ENCODE results near the gene PUS1. TPM values are rescaled to one million over a fixed set of nuclear protein-coding genes. Genes with fewer than 3 reads are reported as not detected.
"Not testable (repeated sequence)": the region's sequence is repeated elsewhere in the genome, so short reads cannot be mapped to it uniquely, and the experiment has no call there.

Gene PUS1
- total RNA-seq, 1 donor from 2014 or later: 20.5 TPM

- not testable (repeated sequence) for ATAC-seq
Measured at GRCh38 chr12:131961328-131961727, 32.3 kb downstream of the PUS1 start.

GRCh38 chr12:131962069-131962468, 33.0 kb downstream of the PUS1 start:
- ATAC-seq: no peak

GRCh38 chr12:131963381-131963780, 34.3 kb downstream of the PUS1 start:
- ATAC-seq: no peak

- ATAC-seq: no peak
Measured at GRCh38 chr12:131965073-131965472, 36.0 kb downstream of the PUS1 start.

GRCh38 chr12:131971226-131971625, 42.1 kb downstream of the PUS1 start:
- ATAC-seq: no peak

- no peak for ATAC-seq
Measured at GRCh38 chr12:131975228-131975627, 46.2 kb downstream of the PUS1 start.

- ATAC-seq: no peak
Measured at GRCh38 chr12:131979606-131980005, 50.5 kb downstream of the PUS1 start.

GRCh38 chr12:131980263-131980662, 51.2 kb downstream of the PUS1 start:
- no peak for ATAC-seq

- ATAC-seq: no peak
Measured at GRCh38 chr12:131981388-131981787, 52.3 kb downstream of the PUS1 start.

- no peak for ATAC-seq
Measured at GRCh38 chr12:131982041-131982440, 53.0 kb downstream of the PUS1 start.

GRCh38 chr12:131983026-131983425, 54.0 kb downstream of the PUS1 start:
- no peak for ATAC-seq

GRCh38 chr12:131983554-131983953, 54.5 kb downstream of the PUS1 start:
- no peak for ATAC-seq

- no peak for ATAC-seq
Measured at GRCh38 chr12:131984334-131984733, 55.3 kb downstream of the PUS1 start.

- not testable (repeated sequence) for ATAC-seq
Measured at GRCh38 chr12:131985510-131985875, 56.4 kb downstream of the PUS1 start.

GRCh38 chr12:131986361-131986760, 57.3 kb downstream of the PUS1 start:
- no peak for ATAC-seq

- ATAC-seq: no peak
Measured at GRCh38 chr12:131986910-131987309, 57.8 kb downstream of the PUS1 start.

- ATAC-seq: no peak
Measured at GRCh38 chr12:131987552-131987951, 58.5 kb downstream of the PUS1 start.

- ATAC-seq: no peak
Measured at GRCh38 chr12:131988054-131988796, 59.1 kb downstream of the PUS1 start.

GRCh38 chr12:131989021-131989420, 59.9 kb downstream of the PUS1 start:
- ATAC-seq: no peak

GRCh38 chr12:131990066-131990979, 61.2 kb downstream of the PUS1 start:
- ATAC-seq: no peak

GRCh38 chr12:131990980-131991305, 61.9 kb downstream of the PUS1 start:
- no peak for ATAC-seq

- no peak for ATAC-seq
Measured at GRCh38 chr12:131991816-131992430, 62.8 kb downstream of the PUS1 start.

- ATAC-seq: no peak
Measured at GRCh38 chr12:131994589-131994988, 65.5 kb downstream of the PUS1 start.

All from esophagus mucosa (tissue), 1 donor.